ENCODE results near the gene OR10W1. TPM values are rescaled to one million over a fixed set of nuclear protein-coding genes. Genes with fewer than 3 reads are reported as not detected.

OR10W1 gene
- total RNA-seq, 1 experiment from 2014 or later: not detected

DNA sequence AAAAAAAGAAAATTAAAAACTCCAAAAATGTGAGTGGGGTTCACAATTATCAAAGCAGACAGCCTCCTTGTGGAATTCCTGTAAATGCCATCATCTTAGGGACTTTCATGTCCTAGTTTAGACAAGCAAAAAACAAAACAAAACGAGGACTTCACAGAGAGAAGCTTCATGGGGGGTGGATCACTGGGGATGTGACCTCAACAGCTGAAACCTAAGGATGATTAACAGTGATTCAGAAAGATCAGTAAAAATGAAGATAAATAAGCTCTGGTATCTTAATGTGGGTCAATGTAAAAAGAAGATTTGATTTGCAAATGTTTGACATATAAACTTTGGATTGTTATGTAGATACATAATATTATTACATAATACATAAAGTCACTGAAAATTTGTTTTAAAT is 8.1 kb upstream of the OR10W1 start:
- Histone ChIP-seq H3K4me3 (ENCODE audit: low read length) (no peak overlapping the region), H3K27ac (ENCODE audit: low read length) (no peak overlapping the region), H3K9me2 (replicated peaks; ENCODE audit: low read length) (0 out of 2 replicates have a peak, but pooled peaks cover 3% of the 10 kb centered on the region), H3K36me3 (ENCODE audit: low read depth, low read length) (no peaks in the 10 kb centered on the region), H2AFZ (ENCODE audit: low read length) (no peak overlapping the region), H3K9ac (ENCODE audit: low read length) (no peak overlapping the region), H3K27me3 (ENCODE audit: low read length) (no peaks in the 10 kb centered on the region), H3F3A (ENCODE audit: low read length, unreplicated experiment) (no peaks in the 10 kb centered on the region), H3K4me1 (ENCODE audit: insufficient read depth, low read length) (no peaks in the 10 kb centered on the region), H4K20me1 (ENCODE audit: low read length) (no peaks in the 10 kb centered on the region), H3K79me2 (ENCODE audit: low read length) (no peaks in the 10 kb centered on the region), H3K9me3 (ENCODE audit: low read length) (no peaks in the 10 kb centered on the region), H3K4me2 (ENCODE audit: low read length) (no peak overlapping the region)
- DNase-seq (no peak), ATAC-seq (no peak)
- TF ChIP-seq, protein P1, sequence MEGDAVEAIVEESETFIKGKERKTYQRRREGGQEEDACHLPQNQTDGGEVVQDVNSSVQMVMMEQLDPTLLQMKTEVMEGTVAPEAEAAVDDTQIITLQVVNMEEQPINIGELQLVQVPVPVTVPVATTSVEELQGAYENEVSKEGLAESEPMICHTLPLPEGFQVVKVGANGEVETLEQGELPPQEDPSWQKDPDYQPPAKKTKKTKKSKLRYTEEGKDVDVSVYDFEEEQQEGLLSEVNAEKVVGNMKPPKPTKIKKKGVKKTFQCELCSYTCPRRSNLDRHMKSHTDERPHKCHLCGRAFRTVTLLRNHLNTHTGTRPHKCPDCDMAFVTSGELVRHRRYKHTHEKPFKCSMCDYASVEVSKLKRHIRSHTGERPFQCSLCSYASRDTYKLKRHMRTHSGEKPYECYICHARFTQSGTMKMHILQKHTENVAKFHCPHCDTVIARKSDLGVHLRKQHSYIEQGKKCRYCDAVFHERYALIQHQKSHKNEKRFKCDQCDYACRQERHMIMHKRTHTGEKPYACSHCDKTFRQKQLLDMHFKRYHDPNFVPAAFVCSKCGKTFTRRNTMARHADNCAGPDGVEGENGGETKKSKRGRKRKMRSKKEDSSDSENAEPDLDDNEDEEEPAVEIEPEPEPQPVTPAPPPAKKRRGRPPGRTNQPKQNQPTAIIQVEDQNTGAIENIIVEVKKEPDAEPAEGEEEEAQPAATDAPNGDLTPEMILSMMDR (conservative IDR thresholded peaks at IDR 0.05; ENCODE audit: low read depth, low read length): no peak
- no peak for TF ChIP-seq EZH2 (IDR thresholded peaks at IDR 0.05; ENCODE audit: low read length, unreplicated experiment)
- TF ChIP-seq EZH2phosphoT487 (IDR thresholded peaks at IDR 0.05; ENCODE audit: borderline replicate concordance, low read length): no peak
- intact Hi-C loops (cut with micrococcal nuclease): no loop called here
- no TSS peak for BruUV-seq (replicated peaks)
- ChIA-PET CTCF (no interaction called here), POLR2A (ENCODE audit: unreplicated experiment) (no interaction called here)

DNA sequence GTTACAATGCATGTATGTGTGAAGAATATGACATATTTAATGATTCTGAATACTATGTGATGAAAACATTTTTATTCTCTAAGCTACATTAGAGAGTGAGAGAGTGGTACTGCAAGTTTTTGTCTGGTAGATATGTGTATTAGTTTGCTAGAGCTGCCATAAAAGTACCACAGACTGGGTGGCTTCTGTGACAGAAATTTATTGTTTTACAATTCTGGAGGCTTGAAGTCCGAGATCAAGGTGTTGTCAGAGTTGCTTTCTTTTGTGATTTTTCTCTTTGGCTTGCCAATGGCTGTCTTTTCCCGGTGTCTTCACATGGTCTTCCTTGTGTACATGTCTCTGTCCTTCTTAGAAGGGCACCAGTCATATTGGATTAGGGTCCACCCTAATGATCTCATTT is 6.9 kb upstream of the OR10W1 start:
- BruUV-seq (replicated peaks): no TSS peak
- H3K4me1 ChIP-seq (ENCODE audit: insufficient read depth, low read length): no peaks in the 10 kb centered on the region
- no peak overlapping the region for H3K4me2 ChIP-seq (ENCODE audit: low read length)
- no peaks in the 10 kb centered on the region for H3F3A ChIP-seq (ENCODE audit: low read length, unreplicated experiment)
- no peaks in the 10 kb centered on the region for H3K9me3 ChIP-seq (ENCODE audit: low read length)
- ATAC-seq: no peak
- no peaks in the 10 kb centered on the region for H3K79me2 ChIP-seq (ENCODE audit: low read length)
- H3K27ac ChIP-seq (ENCODE audit: low read length): no peak overlapping the region
- no peak overlapping the region for H3K9ac ChIP-seq (ENCODE audit: low read length)
- H3K36me3 ChIP-seq (ENCODE audit: low read depth, low read length): no peaks in the 10 kb centered on the region
- intact Hi-C loops (cut with micrococcal nuclease): no loop called here
- no peak for DNase-seq
- ChIA-PET CTCF (no interaction called here), POLR2A (ENCODE audit: unreplicated experiment) (no interaction called here)
- H3K9me2 ChIP-seq (replicated peaks; ENCODE audit: low read length): 0 out of 2 replicates have a peak, but pooled peaks cover 6% of the 10 kb centered on the region
- no peak overlapping the region for H3K4me3 ChIP-seq (ENCODE audit: low read length)
- H2AFZ ChIP-seq (ENCODE audit: low read length): no peak overlapping the region
- no peaks in the 10 kb centered on the region for H3K27me3 ChIP-seq (ENCODE audit: low read length)
- no peaks in the 10 kb centered on the region for H4K20me1 ChIP-seq (ENCODE audit: low read length)
- TF ChIP-seq EZH2phosphoT487 (IDR thresholded peaks at IDR 0.05; ENCODE audit: borderline replicate concordance, low read length) (no peak), EZH2 (IDR thresholded peaks at IDR 0.05; ENCODE audit: low read length, unreplicated experiment) (no peak)
- TF ChIP-seq, protein P1 (conservative IDR thresholded peaks at IDR 0.05; ENCODE audit: low read depth, low read length): no peak

DNA sequence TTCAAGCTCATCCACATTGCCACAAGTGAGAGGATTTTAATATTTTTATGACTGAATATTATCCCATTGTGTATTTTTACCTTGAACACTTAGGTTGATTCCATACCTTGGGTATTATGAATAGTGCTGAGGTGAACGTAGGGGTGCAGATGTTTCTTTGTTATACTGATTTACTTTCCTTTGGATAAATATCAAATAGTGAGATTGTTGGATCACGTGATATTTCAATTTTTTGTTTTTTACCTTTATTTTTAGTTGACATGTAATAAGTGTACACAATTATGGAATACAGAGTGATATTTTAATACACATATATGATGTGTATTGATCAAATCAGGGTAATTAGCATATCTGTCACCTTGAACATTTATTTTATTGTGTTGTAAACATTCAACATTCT is 8.1 kb downstream of the OR10W1 start:
- Histone ChIP-seq H3F3A (ENCODE audit: low read length, unreplicated experiment) (no peaks in the 10 kb centered on the region), H3K9me3 (ENCODE audit: low read length) (0 out of 2 replicates have a peak, but pooled peaks cover under 1% of the 10 kb centered on the region), H3K4me1 (ENCODE audit: insufficient read depth, low read length) (no peaks in the 10 kb centered on the region), H3K9ac (ENCODE audit: low read length) (no peak overlapping the region), H3K36me3 (ENCODE audit: low read depth, low read length) (no peaks in the 10 kb centered on the region), H3K27me3 (ENCODE audit: low read length) (peaks cover 6% of the 10 kb centered on the region; the same call in 1 of the 2 replicates), H3K9me2 (replicated peaks; ENCODE audit: low read length) (0 out of 2 replicates have a peak, but pooled peaks cover 3% of the 10 kb centered on the region), H4K20me1 (ENCODE audit: low read length) (no peaks in the 10 kb centered on the region), H3K79me2 (ENCODE audit: low read length) (no peaks in the 10 kb centered on the region), H2AFZ (ENCODE audit: low read length) (no peak overlapping the region), H3K4me2 (ENCODE audit: low read length) (no peak overlapping the region), H3K27ac (ENCODE audit: low read length) (no peak overlapping the region), H3K4me3 (ENCODE audit: low read length) (no peak overlapping the region)
- CTCF ChIA-PET: no interaction called here
- intact Hi-C loops (cut with micrococcal nuclease): no loop called here
- DNase-seq (no peak), ATAC-seq (no peak)
- BruUV-seq (replicated peaks): no TSS peak
- POLR2A ChIA-PET (ENCODE audit: unreplicated experiment): interaction anchor here (0.7 kb wide), 1 partner anchor 789 kb away, joined by 8 read pairs; no protein-coding TSS in a partner anchor
- no peak for TF ChIP-seq EZH2phosphoT487 (IDR thresholded peaks at IDR 0.05; ENCODE audit: borderline replicate concordance, low read length)
- TF ChIP-seq EZH2 (IDR thresholded peaks at IDR 0.05; ENCODE audit: low read length, unreplicated experiment): no peak
